ENCODE measurements around the gene GAGE12J.

GRCh38 chrX:49287665-49288064, 34.2 kb upstream of the GAGE12J start:
- TF ChIP-seq, protein P1, sequence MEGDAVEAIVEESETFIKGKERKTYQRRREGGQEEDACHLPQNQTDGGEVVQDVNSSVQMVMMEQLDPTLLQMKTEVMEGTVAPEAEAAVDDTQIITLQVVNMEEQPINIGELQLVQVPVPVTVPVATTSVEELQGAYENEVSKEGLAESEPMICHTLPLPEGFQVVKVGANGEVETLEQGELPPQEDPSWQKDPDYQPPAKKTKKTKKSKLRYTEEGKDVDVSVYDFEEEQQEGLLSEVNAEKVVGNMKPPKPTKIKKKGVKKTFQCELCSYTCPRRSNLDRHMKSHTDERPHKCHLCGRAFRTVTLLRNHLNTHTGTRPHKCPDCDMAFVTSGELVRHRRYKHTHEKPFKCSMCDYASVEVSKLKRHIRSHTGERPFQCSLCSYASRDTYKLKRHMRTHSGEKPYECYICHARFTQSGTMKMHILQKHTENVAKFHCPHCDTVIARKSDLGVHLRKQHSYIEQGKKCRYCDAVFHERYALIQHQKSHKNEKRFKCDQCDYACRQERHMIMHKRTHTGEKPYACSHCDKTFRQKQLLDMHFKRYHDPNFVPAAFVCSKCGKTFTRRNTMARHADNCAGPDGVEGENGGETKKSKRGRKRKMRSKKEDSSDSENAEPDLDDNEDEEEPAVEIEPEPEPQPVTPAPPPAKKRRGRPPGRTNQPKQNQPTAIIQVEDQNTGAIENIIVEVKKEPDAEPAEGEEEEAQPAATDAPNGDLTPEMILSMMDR (IDR thresholded peaks at IDR 0.05) = no peak
- no peak for TF ChIP-seq EZH2 (IDR thresholded peaks at IDR 0.05; ENCODE audit: borderline replicate concordance, insufficient read depth, low read depth, low read length, poor library complexity, severe bottlenecking)
